GM19455 (cell line): ENCODE data around the gene PRKAR1B.
A peak's percentile ranks its signal among the peaks of the same experiment; 100 is the strongest.

Experiments used
- ATAC-seq: cut with Tn5 transposase; IDR thresholded peaks from one replicate; pipeline ENCODE4 v1.9.1; 2021; ENCODE audit not compliant: unreplicated experiment

The PRKAR1B gene

DNA sequence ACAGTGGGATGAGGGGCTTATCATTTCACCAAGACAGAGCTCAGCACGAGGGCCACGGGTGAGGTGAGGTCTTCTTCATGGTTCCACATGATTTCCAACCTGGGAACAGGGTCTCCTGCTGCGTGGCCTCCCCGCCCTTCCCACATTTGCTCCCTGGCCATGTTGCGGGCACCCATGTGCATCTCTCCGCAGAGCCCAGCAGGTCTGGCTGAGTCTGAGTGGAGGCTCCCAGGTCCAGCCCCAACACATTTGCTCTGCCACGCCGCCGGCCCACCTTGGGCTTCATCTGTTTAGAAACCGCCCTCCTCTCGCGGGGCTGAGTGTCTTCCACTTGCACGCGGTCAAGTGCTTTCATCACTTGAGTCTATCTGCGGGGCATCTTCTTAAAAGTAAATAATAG lies 14.8 kb upstream of the PRKAR1B start:
- ATAC-seq = no peak

DNA sequence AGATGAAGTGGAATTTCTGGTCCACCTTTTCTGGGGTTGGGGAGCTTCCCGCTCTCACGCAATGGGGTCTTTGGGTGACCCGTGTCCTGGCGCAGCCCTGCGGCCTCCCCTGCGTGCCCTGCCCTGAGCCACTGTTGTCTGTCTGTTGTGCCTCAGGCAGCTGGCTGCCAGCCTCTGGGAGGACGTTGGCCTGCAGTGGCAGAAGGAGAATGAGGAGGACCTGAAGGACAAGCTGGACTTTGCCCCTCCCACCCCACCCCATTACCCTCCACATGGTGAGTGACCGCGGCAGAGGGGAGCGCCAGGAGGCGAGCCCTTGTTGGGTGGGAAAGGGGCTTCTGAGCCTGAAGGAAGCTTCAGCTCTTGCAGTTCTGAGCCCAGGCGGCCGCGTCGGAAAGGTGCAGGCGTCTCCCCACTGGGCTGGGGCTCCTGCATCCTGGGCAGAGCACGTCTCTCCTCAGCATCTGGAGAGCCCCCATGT lies 14.2 kb upstream of the PRKAR1B start:
- no peak for ATAC-seq

DNA sequence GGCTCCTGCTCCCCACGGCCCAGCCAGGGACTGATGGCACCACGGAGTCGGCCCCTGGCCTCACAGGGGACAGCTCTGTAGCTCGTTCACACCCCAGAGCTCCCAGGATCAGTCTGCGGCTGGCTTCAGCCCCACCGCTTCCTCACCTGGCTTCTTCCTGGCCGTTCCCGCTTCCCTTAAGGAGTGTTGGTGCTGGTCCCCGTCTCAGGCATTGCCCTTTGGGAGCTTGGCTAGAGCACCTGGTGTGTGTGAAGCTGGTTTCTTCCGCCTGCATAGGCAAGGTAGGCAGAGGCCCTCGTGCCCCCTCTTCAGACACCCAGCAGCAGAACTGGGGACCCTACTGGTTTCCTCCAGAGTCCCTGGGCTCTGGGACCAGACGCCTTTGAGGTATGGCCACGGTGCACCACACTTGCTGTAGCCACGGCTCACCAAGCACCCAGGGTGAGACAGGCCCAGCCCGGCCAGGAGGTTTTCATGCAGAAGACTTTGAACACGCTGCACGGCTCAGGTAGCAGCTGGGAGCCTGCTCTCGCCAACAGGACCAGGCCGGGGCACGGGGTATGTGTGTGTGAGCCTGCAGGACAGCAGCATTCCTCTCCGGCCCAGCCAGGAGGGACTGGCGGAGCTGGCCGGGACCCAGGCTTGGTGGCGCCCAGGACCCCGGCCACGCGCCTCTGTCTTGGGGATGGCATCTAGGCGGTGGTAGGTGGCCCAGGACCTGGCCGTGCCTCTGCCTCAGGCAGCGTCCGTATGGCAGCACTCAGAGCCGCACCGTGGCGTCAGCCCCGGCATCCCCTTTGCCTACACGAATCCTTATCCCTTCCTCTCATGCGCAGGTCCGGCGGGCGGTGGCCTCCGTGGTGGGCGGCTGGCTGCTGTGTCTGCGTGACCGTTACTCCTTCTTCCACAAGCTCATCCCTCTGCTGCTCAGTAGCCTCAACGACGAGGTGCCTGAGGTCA lies 13.2 kb upstream of the PRKAR1B start:
- ATAC-seq = no peak

DNA sequence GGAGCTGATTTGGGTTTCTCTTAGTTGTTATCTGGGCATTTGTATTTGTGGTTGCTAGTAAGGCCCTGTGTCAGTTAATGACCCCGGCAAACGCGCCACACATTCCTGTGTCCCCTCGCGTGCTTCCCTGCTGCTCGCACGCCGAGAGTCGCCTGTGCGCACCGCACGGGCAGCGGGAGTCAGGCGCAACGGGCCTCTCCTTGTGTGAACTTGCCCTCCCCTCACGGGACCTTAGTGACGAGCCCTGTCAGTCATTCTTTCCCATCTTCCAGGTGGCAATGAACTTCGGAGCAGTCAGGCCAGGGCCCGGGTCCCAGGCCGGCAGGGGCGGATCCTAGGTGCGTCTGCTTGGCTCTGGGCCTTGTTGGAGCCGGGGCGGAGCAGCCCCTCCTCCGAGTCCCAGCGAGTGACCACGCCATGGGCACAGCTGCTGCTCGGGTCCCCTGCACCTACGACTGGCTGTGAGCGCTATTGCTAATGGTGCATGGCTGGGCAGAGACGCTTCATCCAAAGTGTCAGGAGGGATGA lies 12.4 kb upstream of the PRKAR1B start:
- no peak for ATAC-seq

DNA sequence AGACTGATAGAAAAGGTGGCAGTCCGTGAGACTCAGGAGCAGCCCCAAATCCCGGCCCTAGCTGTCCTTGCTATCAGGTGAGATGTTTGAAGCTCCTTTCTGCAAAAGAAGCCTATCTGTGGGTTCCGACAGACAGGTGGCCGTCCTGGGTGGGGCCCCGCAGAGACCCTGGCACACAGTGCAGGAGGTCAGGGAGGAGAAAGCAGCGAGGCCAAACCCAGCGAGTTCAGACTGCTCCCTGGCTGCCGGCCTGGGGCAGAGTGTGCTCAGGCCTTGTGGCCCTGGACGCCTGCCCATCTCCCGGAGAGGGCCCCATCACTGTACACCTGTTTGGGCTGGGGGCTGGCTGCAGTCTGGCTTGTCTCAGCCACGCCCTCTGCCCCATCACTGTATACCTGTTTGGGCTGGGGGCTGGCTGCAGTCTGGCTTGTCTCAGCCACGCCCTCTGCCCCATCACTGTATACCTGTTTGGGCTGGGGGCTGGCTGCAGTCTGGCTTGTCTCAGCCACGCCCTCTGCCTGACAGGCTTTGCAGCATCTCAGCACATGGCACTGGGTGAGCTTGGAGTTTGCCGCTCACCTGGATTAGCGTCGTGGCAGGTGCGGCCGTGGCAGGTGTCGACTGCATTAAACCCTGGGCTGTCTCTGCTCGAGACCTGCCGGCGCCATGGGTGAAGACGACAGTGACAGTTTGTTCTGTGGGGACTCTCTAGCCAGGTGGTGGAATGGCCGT lies 11.8 kb upstream of the PRKAR1B start:
- no peak for ATAC-seq

DNA sequence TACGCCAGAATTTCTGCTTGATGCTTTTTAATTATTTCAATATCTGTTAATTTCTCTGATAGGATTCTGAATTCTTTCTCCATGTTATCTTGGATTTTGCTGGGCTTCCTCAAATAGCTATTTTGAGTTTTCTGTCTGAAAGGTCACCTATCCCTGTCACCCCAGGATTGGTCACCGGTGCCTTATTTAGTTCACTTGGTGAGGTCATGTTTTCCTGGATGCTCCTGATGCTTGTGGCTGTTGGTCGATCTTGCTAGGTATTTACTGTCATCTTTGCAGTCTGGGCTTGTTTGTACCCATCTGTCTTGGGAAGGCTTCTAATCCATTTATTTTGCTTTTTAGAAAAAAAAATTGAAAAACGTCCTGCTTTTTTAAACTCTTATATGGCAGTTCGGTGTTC lies 11.2 kb upstream of the PRKAR1B start:
- ATAC-seq = no peak

DNA sequence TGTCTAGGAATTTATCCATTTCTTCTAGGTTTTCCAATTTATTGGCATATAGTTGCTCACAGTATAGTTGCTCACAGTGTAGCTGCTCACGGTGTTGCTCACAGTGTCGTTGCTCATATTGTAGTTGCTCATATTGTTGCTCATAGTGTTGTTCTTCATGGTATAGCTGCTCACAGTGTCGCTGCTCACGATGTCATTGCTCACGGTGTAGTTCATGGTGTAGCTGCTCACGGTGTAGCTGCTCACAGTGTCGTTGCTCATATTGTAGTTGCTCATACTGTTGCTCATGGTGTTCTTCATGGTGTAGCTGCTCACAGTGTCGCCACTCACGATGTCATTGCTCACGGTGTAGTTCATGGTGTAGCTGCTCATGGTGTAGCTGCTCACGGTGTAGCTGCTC lies 7.7 kb upstream of the PRKAR1B start:
- ATAC-seq = no peak

DNA sequence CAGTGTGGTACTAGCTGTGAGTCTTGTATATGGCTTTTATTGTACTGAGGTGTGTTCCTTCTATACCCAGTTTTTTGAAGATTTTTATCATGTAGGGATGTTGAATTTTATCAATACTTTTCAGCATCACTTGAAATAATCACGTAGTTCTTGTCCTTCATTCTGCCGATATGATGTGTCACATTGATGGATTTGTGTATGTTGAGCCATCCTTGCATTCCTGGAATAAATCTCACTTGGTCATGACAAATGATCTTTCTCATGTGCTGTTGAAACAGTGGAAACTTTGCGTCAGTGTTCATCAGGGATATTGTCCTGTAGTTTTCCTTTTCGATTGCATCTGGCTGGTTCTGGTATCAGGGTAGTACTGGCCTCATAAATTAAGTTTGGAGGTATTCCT lies 7.1 kb upstream of the PRKAR1B start:
- no peak for ATAC-seq

DNA sequence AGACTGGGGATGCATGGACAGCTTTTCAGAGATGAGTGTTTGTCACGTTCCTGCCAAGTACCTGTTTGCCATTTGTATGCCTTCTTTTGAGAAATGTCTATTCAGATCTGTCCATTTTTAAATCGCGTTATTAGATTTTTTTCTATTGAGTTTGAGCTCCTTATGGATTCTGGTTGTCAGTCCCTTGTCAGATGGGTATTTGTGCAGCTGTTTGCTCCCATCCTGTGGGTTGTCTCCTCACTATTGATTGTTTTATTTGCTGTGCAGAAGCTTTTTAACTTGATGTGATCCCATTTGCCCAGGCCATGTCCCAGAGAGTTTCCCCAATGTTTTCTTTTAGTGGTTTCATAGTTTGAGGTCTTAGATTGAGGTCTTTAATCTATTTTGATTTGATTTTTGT lies 5.5 kb upstream of the PRKAR1B start:
- ATAC-seq = no peak

DNA sequence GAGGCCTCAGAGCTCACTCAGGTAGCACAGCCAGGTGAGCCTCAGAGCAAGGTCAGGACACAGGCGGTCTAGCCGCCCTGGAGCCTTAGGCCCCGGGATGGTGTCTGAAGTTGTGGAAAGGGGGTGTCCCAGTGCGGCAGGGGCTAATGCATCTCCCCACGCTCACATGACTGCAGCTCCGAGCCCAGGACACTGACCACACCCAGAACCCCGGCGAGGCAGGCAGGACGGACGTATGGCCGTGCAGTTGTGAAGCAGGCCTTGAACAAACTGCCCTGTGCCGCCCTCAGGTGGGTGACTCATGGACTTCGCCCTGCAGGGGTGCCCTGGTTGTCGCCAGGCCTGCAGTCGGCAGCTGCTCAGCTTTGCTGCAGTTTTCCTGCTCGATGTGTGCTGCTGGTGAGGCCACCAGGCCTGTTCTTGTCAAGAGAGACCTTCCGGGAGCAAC lies 5.0 kb upstream of the PRKAR1B start:
- ATAC-seq = no peak

DNA sequence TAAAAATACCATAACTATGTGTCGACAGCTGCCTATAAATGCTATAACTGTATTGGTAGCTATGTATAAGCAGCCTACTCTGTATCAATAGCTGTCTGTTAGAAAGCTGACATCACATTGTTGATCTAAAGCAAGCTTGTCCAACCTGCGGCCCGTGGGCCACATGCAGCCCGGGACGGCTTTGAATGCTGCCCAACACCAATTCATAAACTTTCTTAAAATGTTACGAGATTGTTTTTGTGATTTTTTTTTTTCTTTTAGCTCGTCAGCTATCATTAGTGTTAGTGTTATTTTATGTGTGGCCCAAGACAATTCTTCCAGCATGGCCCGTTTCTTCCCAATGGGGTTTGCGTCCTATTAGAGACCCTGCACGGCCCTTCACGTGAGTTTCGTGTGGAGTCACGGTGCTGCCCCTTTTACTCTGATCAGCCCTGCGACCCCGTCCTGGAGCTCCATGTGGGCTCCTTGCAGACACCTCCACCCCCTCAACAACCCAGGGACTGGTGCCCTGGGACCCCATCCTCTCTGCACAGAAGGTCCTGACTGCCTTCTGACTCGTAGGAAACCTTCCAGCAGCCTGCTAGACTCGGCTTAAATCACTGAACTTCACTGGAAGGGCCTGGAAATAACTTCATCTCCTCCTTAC lies 4.5 kb upstream of the PRKAR1B start:
- no peak for ATAC-seq

DNA sequence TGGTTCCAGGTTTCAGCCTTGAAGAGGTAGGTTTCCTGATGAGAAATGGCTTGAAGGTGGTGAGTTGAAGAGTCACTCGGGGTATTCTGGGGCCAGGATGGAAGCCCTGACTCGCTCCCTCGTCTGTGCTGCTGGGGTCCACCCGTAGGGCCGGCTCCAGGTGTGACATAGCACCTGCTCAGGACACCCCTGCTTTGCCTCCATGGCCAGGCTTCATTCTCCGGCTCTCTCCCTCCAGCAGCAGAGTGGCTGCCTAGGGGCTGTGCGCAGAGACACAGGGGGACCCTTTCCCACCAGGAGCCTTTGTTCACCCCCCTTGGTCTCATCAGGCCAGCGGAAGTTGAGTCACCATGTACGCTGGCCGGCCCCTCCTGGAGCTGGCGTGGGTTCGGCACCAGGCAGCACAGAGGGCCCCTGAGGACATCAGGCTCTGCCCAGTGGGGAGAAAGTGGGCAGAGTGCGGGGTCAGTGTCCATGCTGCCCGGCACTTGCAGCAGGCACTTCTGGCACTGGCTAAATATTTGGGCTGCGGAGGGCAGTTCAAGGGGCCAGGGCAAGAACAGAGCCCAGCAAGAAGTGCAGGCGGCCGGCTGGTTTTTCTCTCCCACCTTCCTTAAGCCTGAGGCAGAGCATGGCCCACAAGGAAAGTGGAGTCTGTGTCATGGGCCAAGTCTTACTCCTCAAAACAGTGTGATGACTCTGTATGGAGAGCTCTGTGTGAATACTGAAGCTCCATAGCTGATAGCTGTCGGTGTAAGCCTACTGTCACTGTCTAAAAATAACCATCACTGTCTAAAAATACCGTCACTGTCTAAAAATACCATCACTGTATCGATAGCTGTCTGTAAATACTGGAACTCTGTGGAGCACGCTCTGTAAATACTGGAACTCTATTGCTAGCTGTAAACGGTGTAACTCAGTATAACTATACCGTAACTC lies 3.7 kb upstream of the PRKAR1B start:
- no peak for ATAC-seq

DNA sequence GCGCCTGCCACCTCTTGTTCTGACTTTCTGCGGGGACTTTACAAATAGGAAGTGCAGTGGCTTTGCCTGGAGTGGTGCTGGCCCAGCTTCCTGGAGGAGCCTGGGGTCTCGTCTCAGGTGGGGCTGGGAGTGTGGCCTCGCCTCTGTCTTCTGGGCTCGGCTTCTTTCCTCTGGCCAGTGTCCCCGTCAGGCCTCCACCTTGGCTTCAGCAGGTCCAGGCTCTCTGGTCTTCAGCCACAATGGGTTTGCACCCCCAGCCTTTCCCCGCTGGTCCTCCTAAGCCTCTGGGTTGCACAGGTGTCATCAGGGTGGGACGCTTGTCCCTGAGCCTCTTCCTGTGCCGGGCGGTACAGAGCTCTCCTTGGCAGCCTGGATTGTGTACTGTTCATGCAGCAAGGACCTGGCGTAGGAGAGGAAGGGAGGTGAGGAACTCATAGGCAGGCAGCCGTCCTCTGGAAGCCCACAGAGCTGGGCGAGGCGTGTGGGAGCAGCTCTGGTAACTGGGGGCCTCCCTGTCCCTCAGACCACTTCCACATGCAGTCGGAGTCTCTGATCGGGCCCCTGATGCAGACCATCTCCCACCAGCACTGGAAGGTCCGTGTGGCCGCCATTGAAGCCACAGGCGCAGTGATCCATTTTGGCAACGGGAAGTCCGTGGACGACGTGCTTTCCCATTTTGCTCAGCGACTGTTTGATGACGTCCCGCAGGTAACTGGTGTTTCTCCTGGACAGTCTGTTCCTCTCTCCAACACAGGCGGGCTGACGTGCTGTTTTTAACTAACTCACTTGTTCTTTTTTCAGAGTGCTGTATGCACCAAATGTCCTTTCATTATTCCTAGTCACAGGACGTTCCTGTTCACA lies 2.3 kb upstream of the PRKAR1B start:
- ATAC-seq = no peak

DNA sequence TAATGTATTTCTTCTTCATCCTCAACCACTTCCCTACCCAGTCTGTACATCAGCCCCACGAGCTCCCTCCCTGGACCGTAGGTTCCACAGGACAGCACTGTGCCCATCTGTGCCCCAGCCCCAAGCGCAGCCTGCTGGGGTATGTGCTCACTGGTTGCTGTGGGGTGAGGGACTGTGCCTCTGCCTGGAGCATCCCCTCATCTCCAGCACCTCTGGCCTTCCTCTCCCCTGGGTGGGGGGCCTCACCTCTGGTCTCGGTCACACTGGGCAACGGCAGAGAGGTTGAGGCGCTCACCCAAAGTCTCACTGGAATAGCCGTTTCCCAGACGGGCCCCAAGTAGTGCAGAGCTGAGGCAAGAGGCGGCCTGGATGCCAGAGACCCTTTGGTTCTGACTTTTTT lies 1.5 kb upstream of the PRKAR1B start:
- no peak for ATAC-seq

DNA sequence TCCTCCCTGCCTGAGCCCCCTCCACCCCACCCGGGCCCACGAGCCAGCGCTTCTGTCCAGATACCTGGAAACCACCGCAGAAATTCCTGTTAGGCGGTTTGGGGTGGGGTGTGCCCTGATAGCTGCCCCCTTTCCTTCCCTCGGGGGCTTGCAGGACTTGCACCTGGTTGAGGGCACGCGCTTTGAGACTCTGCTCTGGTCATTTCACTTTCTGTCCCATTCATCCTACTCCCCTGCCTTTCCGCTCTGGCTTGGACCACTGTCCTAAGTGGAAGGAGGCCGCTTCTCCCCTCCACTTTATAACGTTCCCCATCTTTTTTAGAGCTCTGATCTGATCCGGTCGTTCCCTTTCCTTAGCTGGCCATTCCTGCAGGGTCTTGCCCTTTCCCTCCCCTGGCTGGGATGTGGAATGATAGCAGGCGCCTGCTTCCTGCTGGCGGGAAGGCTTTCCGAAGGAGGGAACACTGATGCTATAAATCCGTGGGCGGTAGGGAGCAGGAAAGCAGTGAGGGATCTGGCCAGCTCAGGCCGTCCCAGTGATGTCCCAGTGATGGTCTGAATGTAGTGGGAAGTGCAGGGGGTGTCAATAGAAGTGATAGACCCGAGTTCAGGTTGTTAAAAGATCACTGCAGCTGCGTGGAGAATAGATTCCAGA lies 852 bp upstream of the PRKAR1B start:
- ATAC-seq = no peak

DNA sequence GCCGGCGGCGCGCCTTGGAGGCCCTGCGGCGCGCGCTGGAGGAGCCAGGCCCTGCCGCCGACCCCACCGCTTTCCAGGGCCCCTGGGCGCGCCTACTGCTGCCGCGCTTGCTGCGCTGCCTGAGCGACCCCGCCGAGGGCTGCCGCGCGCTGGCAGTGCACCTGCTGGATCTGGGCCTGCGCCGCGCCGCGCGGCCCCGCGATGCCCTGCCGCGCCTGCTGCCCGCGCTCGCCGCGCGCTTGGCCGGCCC lies 302 bp downstream of the PRKAR1B start:
- peak; percentile 22 for ATAC-seq

DNA sequence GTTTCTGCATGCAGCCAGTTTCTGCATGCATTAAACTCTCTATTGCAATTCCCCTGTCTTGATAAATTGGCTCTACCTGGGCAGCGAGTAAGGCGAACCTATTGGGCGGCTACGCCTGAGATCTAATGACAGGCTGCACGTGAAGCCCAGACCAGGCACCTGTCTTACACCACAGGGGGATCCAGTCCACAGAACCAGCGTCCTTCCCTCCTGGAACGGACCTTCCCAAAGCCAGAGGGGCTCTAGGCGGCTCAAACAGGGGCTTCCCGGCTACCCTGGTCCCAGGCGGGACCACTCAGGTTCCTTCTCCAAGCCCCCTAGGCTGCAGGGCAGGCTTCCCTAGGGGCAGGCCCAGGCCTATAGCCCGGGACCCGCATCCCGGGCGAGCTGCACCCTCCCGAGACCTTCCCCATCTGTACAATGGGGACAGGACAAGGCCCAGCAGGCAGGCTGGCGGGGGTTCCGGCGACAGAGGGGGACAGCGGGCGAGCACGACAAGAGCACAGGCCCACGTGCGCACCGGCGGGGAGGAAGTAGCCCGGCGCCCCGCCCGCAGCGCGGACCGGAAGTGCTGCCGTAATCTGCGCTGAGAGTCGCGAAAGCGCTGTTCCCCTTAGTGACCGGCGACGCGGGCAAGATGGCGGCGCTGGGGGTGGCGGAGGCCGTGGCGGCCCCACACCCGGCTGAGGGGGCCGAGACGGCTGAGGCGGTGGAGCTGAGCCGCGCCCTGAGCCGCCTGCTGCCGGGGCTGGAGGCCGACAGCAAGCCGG lies 812 bp downstream of the PRKAR1B start, which contains the start of gene DNAAF5:
TSS of gene DNAAF5 (plus strand) at position 616 of the 770 bp plus-strand sequence. CDS start at position 638, 22 bp downstream.
- peak; percentile 92 for ATAC-seq
